Lower leg skin (tissue), 3 donors: ENCODE results near the gene AP3S1.

ENCODE experiments used
- CTCF ChIP-seq, 3 donors: fragments of 450-650 bp; IDR thresholded peaks; one replicate each; pipeline ENCODE4 v1.5.1; 2016; ENCODE audit warnings: antibody characterized with exemption in 3 of 3, mild to moderate bottlenecking in 3 of 3, moderate library complexity in 2 of 3
- POLR2A ChIP-seq, 2 donors: fragments of 450-650 bp; IDR thresholded peaks; one replicate each; pipeline ENCODE4 v1.6.1; 2016 to 2017; ENCODE audit warnings: antibody characterized with exemption in 2 of 2, mild to moderate bottlenecking in 1 of 2, moderate library complexity in 1 of 2

GRCh38 chr5:115816226-115817081 is 25.3 kb upstream of the AP3S1 start, which contains the start of gene CDO1:
- TF ChIP-seq CTCF (IDR thresholded peaks at IDR 0.05) (no peak), POLR2A (IDR thresholded peaks at IDR 0.05) (no peak)
